B cell (primary cell): Measurements from ENCODE around the gene SUCLG2. TPM values are rescaled to one million over a fixed set of nuclear protein-coding genes. Genes with fewer than 3 reads are reported as not detected.

Experiments
- ATAC-seq: fragments of 200-7000 bp; cut with Tn5 transposase; one replicate; pipeline ENCODE4 v1.10.0; 2021; ENCODE audit warnings: low read depth, mild to moderate bottlenecking, moderate number of reproducible peaks, moderate library complexity
- CTCF ChIA-PET: fragments of 350-600 bp; sonication (Branson Sonifier 250); formaldehyde crosslinking; loops from one replicate; lab custom pipeline; 2021; ENCODE audit warnings: antibody characterized with exemption, inconsistent platforms; lab: Charles Lee
- POLR2A ChIA-PET: fragments of 350-600 bp; sonication (Branson Sonifier 250); formaldehyde crosslinking; loops from one replicate; lab custom pipeline; 2021; ENCODE audit warnings: antibody characterized with exemption; lab: Charles Lee
- DNase-seq: peaks from one replicate; pipeline ENCODE4 v3.0.0; 2013
- H2AFZ ChIP-seq: 2 replicates; pipeline ENCODE4 v1.6.1; 2012; ENCODE audit warnings: mild to moderate bottlenecking, low read depth, low read length; ENCODE audit not compliant: insufficient read depth, poor library complexity, severe bottlenecking
- H3K27ac ChIP-seq, 2 donors: 1 replicate in 1 of 2; 2 replicates in 1 of 2; pipeline ENCODE4 v1.5.1; 2012 to 2013; ENCODE audit warnings: low read length in 2 of 2, mild to moderate bottlenecking in 2 of 2, moderate library complexity in 1 of 2
- H3K27me3 ChIP-seq, 4 experiments: fragments of 200-600 bp in 1 of 4; sonication (generic) in 1 of 4; replicated peaks in 1 of 4; 1 replicate in 2 of 4; 2 replicates in 2 of 4; pipeline versions ENCODE4 v1.6.1 to v1.7.0; 2013 to 2016; ENCODE audit warnings: low read length in 3 of 4, mild to moderate bottlenecking in 2 of 4, mixed read lengths in 1 of 4, moderate library complexity in 1 of 4; ENCODE audit not compliant: insufficient read depth in 4 of 4, control insufficient read depth in 3 of 4; ENCODE audit errors: control extremely low read depth in 1 of 4
- H3K36me3 ChIP-seq, 2 experiments: replicated peaks in 1 of 2; 1 replicate in 1 of 2; 2 replicates in 1 of 2; pipeline versions ENCODE4 v1.6.1 to v1.7.1; 2013; ENCODE audit warnings: low read length in 1 of 2; ENCODE audit not compliant: insufficient read depth in 2 of 2, control insufficient read depth in 1 of 2; ENCODE audit errors: control extremely low read depth in 1 of 2, extremely low read depth in 1 of 2
- H3K4me1 ChIP-seq, 2 donors: fragments of 200-600 bp in 1 of 2; sonication (generic) in 1 of 2; 1 replicate in 1 of 2; 2 replicates in 1 of 2; pipeline versions ENCODE4 v1.5.1 to v1.6.1; 2013 to 2017; ENCODE audit warnings: low read length in 2 of 2; ENCODE audit not compliant: control insufficient read depth in 2 of 2, insufficient read depth in 2 of 2
- H3K4me2 ChIP-seq: replicated peaks from 2 replicates; pipeline ENCODE3; 2012; ENCODE audit warnings: mild to moderate bottlenecking, low read depth, low read length; ENCODE audit not compliant: poor library complexity, severe bottlenecking
- H3K4me3 ChIP-seq, 5 experiments: fragments of 200-600 bp in 1 of 5; sonication (generic) in 1 of 5; 1 replicate in 3 of 5; 2 replicates in 2 of 5; pipeline versions ENCODE4 v1.5.1 to v1.7.0; 2011 to 2016; ENCODE audit warnings: low read length in 4 of 5, mild to moderate bottlenecking in 4 of 5, low read depth in 2 of 5, control low read depth in 1 of 5, moderate library complexity in 1 of 5; ENCODE audit not compliant: insufficient read depth in 1 of 5; ENCODE audit errors: control extremely low read depth in 1 of 5, extremely low read depth in 1 of 5
- H3K79me2 ChIP-seq: fragments of 200-600 bp; sonication (generic); one replicate; pipeline ENCODE4 v1.6.0; 2016; ENCODE audit warnings: low read length; ENCODE audit not compliant: control insufficient read depth, insufficient read depth
- H3K9ac ChIP-seq: fragments of 200-600 bp; sonication (generic); 2 replicates; pipeline ENCODE4 v1.6.1; 2017; ENCODE audit warnings: mild to moderate bottlenecking, low read length, moderate library complexity
- H3K9me3 ChIP-seq, 3 donors: one replicate each; pipeline versions ENCODE4 v1.6.1 to v1.7.1; 2013; ENCODE audit warnings: low read length in 2 of 3; ENCODE audit not compliant: control insufficient read depth in 2 of 3, insufficient read depth in 1 of 3; ENCODE audit errors: control extremely low read depth in 1 of 3
- H4K20me1 ChIP-seq: 2 replicates; pipeline ENCODE4 v1.6.0; 2012; ENCODE audit warnings: mild to moderate bottlenecking, low read length; ENCODE audit not compliant: insufficient read depth, control insufficient read depth, poor library complexity, severe bottlenecking
- H3K27ac Mint-ChIP-seq: one replicate; pipeline ENCODE4 v1.8.0; 2021; ENCODE audit warnings: mixed read lengths
- H3K27me3 Mint-ChIP-seq: one replicate; pipeline ENCODE4 v1.8.0; 2021; ENCODE audit warnings: mixed read lengths
- H3K4me1 Mint-ChIP-seq: one replicate; pipeline ENCODE4 v1.8.0; 2021; ENCODE audit warnings: mixed read lengths
- H3K4me3 Mint-ChIP-seq: one replicate; pipeline ENCODE4 v1.8.0; 2021; ENCODE audit warnings: mixed read lengths
- H3K9me3 Mint-ChIP-seq: one replicate; pipeline ENCODE4 v1.8.0; 2022; ENCODE audit warnings: mixed read lengths; ENCODE audit not compliant: insufficient read depth
- EZH2 ChIP-seq: IDR thresholded peaks from 2 replicates; pipeline ENCODE4 v1.6.1; 2012; ENCODE audit warnings: borderline replicate concordance, low read depth, mild to moderate bottlenecking, moderate library complexity, low read length; ENCODE audit not compliant: insufficient read depth, poor library complexity, severe bottlenecking
- WGBS: methylation state at CpG from one replicate; pipeline ENCODE4 v1.1.5; 2013; ENCODE audit warnings: missing lambda C conversion rate; ENCODE audit not compliant: insufficient coverage; 5-methylcytosine and 5-hydroxymethylcytosine counted together
- intact Hi-C: fragments of 100-400 bp; cut with micrococcal nuclease; formaldehyde crosslinking; loops from one replicate; pipeline ENCODE4 v1.10.0; 2022
- polyA plus RNA-seq: library from polyadenylated mRNA; depleted of rRNA; stranded (reverse); fragments of >200 nt; gene quantifications from 2 replicates; pipeline ENCODE4 v1.2.3, GENCODE V29; 2012
- total RNA-seq, 2 donors: library from RNA; stranded (reverse); fragments of 120-200 nt in 1 of 2; gene quantifications; 1 replicate in 1 of 2; 2 replicates in 1 of 2; pipeline versions ENCODE4 v1.2.3 to v1.2.4, GENCODE V29; 2013 to 2022
- TF ChIP-seq, protein P1 (sequence below): fragments of 200-600 bp; IDR thresholded peaks from one replicate; pipeline ENCODE4 v1.8.0; 2022; ENCODE audit warnings: antibody characterized with exemption, mild to moderate bottlenecking

The SUCLG2 gene
- total and polyA plus RNA-seq, 2 donors (not counting 1 experiment from before 2014, with no cell fraction given): 9.1 to 35.8 TPM

GRCh38 chr3:67384016-67384415 lies 270.4 kb downstream of the SUCLG2 start:
- no peak for DNase-seq
- no peak for ATAC-seq
- no peaks in the 10 kb centered on the region for H3K4me1 ChIP-seq
- no peak overlapping the region for H2AFZ ChIP-seq
- Mint-ChIP-seq H3K9me3 (no peaks in the 10 kb centered on the region), H3K27me3 (no peaks in the 10 kb centered on the region), H3K4me3 (no peak overlapping the region), H3K4me1 (peaks cover 2% of the 10 kb centered on the region), H3K27ac (no peak overlapping the region)
- H3K4me2 ChIP-seq: no peak overlapping the region
- CTCF ChIA-PET: interaction anchor here (0.6 to 8.1 kb wide), 10 partner anchors 10 to 1489 kb away, joined by 3 to 92 read pairs (median 4); no protein-coding TSS in a partner anchor
- H3K79me2 ChIP-seq: no peaks in the 10 kb centered on the region
- no peaks in the 10 kb centered on the region for H3K9me3 ChIP-seq
- no peak overlapping the region for H3K9ac ChIP-seq
- peaks cover 0 to 14% of the 10 kb centered on the region in 2 experiments for H3K36me3 ChIP-seq
- no peak overlapping the region for H3K27ac ChIP-seq
- H3K4me3 ChIP-seq: no peak overlapping the region
- POLR2A ChIA-PET: no interaction called here
- intact Hi-C loops: loop anchor here (5.0 to 10.0 kb wide), 2 partner anchors 318 to 631 kb away; no protein-coding TSS in a partner anchor
- WGBS: 100% methylated on average over 2 of the region's 5 CpGs
- H4K20me1 ChIP-seq: no peaks in the 10 kb centered on the region
- TF ChIP-seq, protein P1, sequence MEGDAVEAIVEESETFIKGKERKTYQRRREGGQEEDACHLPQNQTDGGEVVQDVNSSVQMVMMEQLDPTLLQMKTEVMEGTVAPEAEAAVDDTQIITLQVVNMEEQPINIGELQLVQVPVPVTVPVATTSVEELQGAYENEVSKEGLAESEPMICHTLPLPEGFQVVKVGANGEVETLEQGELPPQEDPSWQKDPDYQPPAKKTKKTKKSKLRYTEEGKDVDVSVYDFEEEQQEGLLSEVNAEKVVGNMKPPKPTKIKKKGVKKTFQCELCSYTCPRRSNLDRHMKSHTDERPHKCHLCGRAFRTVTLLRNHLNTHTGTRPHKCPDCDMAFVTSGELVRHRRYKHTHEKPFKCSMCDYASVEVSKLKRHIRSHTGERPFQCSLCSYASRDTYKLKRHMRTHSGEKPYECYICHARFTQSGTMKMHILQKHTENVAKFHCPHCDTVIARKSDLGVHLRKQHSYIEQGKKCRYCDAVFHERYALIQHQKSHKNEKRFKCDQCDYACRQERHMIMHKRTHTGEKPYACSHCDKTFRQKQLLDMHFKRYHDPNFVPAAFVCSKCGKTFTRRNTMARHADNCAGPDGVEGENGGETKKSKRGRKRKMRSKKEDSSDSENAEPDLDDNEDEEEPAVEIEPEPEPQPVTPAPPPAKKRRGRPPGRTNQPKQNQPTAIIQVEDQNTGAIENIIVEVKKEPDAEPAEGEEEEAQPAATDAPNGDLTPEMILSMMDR: no peak
- no peak for TF ChIP-seq EZH2
- H3K27me3 ChIP-seq: no peaks in the 10 kb centered on the region

DNA sequence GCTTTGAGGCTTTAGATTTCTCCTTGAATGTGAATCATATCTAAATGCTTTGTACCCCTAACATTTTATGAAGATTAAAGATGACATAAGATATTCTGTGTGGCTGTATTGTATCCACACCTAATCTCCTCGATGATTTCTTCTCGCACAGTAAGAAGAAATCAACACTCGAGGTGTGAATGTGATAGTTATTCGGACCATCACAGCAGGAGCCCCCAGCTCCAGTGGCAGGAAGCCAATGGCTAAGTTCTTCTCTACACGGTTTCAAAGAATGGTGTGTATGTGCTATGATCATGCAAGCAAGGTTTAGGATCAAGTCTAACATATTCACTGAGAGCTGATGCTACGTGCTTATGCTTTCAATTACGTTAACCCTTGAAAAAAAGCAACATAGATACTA lies 271.0 kb downstream of the SUCLG2 start:
- TF ChIP-seq, protein P1: no peak
- TF ChIP-seq EZH2: no peak
- Histone ChIP-seq H3K9ac (no peak overlapping the region), H3K4me1 (no peaks in the 10 kb centered on the region), H3K79me2 (no peaks in the 10 kb centered on the region), H3K4me3 (no peak overlapping the region), H3K36me3 (peaks cover 0 to 9% of the 10 kb centered on the region in 2 experiments), H3K9me3 (no peaks in the 10 kb centered on the region), H2AFZ (no peak overlapping the region), H4K20me1 (no peaks in the 10 kb centered on the region), H3K27ac (no peak overlapping the region), H3K4me2 (no peak overlapping the region), H3K27me3 (no peaks in the 10 kb centered on the region)
- Mint-ChIP-seq H3K4me1 (no peaks in the 10 kb centered on the region), H3K27me3 (no peaks in the 10 kb centered on the region), H3K9me3 (no peaks in the 10 kb centered on the region), H3K27ac (no peak overlapping the region), H3K4me3 (no peak overlapping the region)
- CTCF ChIA-PET: interaction anchor here (0.6 to 8.1 kb wide), 9 partner anchors 9 to 1510 kb away, joined by 3 to 92 read pairs (median 4); no protein-coding TSS in a partner anchor
- intact Hi-C loops: loop anchor here (5.0 to 10.0 kb wide), 2 partner anchors 319 to 631 kb away; no protein-coding TSS in a partner anchor
- WGBS: 100% methylated on average over 2 of the region's 7 CpGs
- POLR2A ChIA-PET: no interaction called here
- no peak for DNase-seq
- no peak for ATAC-seq
